Erythroblast (primary cell): ENCODE data around the gene HIGD1A.

Source experiments
- GATA1 ChIP-seq: IDR thresholded peaks from 2 replicates; pipeline ENCODE4 v1.6.1; 2011; ENCODE audit warnings: low read depth, mild to moderate bottlenecking, control low read depth, low read length, moderate library complexity
- POLR2A ChIP-seq: IDR thresholded peaks from 2 replicates; pipeline ENCODE4 v1.6.1; 2011; ENCODE audit warnings: mild to moderate bottlenecking, low read length

- TF ChIP-seq POLR2A (no peak), GATA1 (no peak)
Observed at GRCh38 chr3:42735615-42736014, 68.7 kb downstream of the HIGD1A start.
